Upper lobe of left lung (tissue), 6 donors: ENCODE results near the gene IMMP2L. TPM values are rescaled to one million over a fixed set of nuclear protein-coding genes. Genes with fewer than 3 reads are reported as not detected.

Source experiments
- ATAC-seq, 2 donors: fragments of 200-7000 bp; cut with Tn5 transposase; one replicate each; pipeline ENCODE4 v1.9.1; 2022; ENCODE audit warnings: mild to moderate bottlenecking in 2 of 2, moderate library complexity in 2 of 2; ENCODE audit not compliant: low FRiP score in 2 of 2
- DNase-seq, 2 donors: peaks; one replicate each; pipeline ENCODE4 v3.0.0-alpha.2; 2019 to 2020
- H3K27ac ChIP-seq, 4 donors: fragments of 200-600 bp; sonication (generic); one replicate each; pipeline ENCODE4 v1.5.1; 2016 to 2019
- H3K27me3 ChIP-seq, 4 donors: fragments of 200-600 bp; sonication (generic); one replicate each; pipeline ENCODE4 v1.5.1; 2017 to 2019
- H3K36me3 ChIP-seq, 4 donors: fragments of 200-600 bp; sonication (generic); one replicate each; pipeline ENCODE4 v1.5.1; 2016 to 2019
- H3K4me1 ChIP-seq, 4 donors: fragments of 200-600 bp; sonication (generic); one replicate each; pipeline ENCODE4 v1.5.1; 2018 to 2019
- H3K4me3 ChIP-seq, 4 donors: fragments of 200-600 bp; sonication (generic); one replicate each; pipeline ENCODE4 v1.5.1; 2017 to 2019; ENCODE audit warnings: mild to moderate bottlenecking in 2 of 4, moderate library complexity in 1 of 4
- H3K9me3 ChIP-seq, 4 donors: fragments of 200-600 bp; sonication (generic); one replicate each; pipeline ENCODE4 v1.5.1; 2018 to 2019
- CTCF ChIP-seq, 6 experiments: fragments of 450-650 bp in 4 of 6; fragments of 200-600 bp in 2 of 6; sonication (generic) in 2 of 6; IDR thresholded peaks; one replicate each; pipeline ENCODE4 v1.5.1; 2016 to 2019; ENCODE audit warnings: antibody characterized with exemption in 6 of 6
- EP300 ChIP-seq, 4 donors: sonication (generic); formaldehyde crosslinking; IDR thresholded peaks; one replicate each; pipeline ENCODE4 v1.5.1; 2017; ENCODE audit warnings: antibody characterized with exemption in 4 of 4, control low read depth in 2 of 4
- POLR2A ChIP-seq, 4 donors: fragments of 450-650 bp; IDR thresholded peaks; one replicate each; pipeline ENCODE4 v1.5.1; 2016 to 2017; ENCODE audit warnings: antibody characterized with exemption in 4 of 4, mild to moderate bottlenecking in 2 of 4
- POLR2AphosphoS5 ChIP-seq, 2 donors: sonication (generic); formaldehyde crosslinking; IDR thresholded peaks; one replicate each; pipeline ENCODE4 v1.5.1; 2017; ENCODE audit warnings: antibody characterized with exemption in 2 of 2
- WGBS, 2 donors: methylation state at CpG; one replicate each; pipeline ENCODE4 v1.1.5; 2017 to 2018; 5-methylcytosine and 5-hydroxymethylcytosine counted together
- total RNA-seq, 6 donors: library from RNA; depleted of rRNA in 4 of 6; stranded (reverse); fragments of >200 nt in 4 of 6; gene quantifications; one replicate each; pipeline versions ENCODE4 v1.1.0 to v1.2.1, GENCODE V29; 2016 to 2021
- donor health status: DM: no; HTN: no; CAD: no; lungs with moderate emphysema.
- donor health status: DM: no; HTN: yes; CAD: no; lungs with severe emphysema.

IMMP2L gene
- total RNA-seq, 6 donors from 2014 or later: 7.1 to 17.5 (median 11.3) TPM

- H3K36me3 ChIP-seq: no peaks in the 10 kb centered on the region
- 83 to 86% methylated on average over 2 of the region's 2 CpGs for WGBS, 2 donors
- H3K27ac ChIP-seq: no peak overlapping the region
- no peak overlapping the region for H3K4me3 ChIP-seq
- H3K27me3 ChIP-seq: no peaks in the 10 kb centered on the region
- TF ChIP-seq POLR2AphosphoS5 (IDR thresholded peaks at IDR 0.05) (no peak), POLR2A (IDR thresholded peaks at IDR 0.05) (no peak), EP300 (IDR thresholded peaks at IDR 0.05) (no peak), CTCF (IDR thresholded peaks at IDR 0.05) (no peak)
- ATAC-seq (no peak), DNase-seq (no peak)
- no peaks in the 10 kb centered on the region for H3K9me3 ChIP-seq
- no peaks in the 10 kb centered on the region for H3K4me1 ChIP-seq
Measured at GRCh38 chr7:110911632-110912031, 650.7 kb downstream of the IMMP2L start.

GRCh38 chr7:110909117-110909516 is 653.2 kb downstream of the IMMP2L start:
- H3K4me3 ChIP-seq: no peak overlapping the region
- no peak for ATAC-seq
- no peaks in the 10 kb centered on the region for H3K9me3 ChIP-seq
- TF ChIP-seq CTCF (IDR thresholded peaks at IDR 0.05): no peak
- no peak for TF ChIP-seq POLR2AphosphoS5 (IDR thresholded peaks at IDR 0.05)
- no peak for TF ChIP-seq POLR2A (IDR thresholded peaks at IDR 0.05)
- no peak for TF ChIP-seq EP300 (IDR thresholded peaks at IDR 0.05)
- no peaks in the 10 kb centered on the region for H3K4me1 ChIP-seq
- WGBS, 2 donors: 47 to 52% methylated on average over 3 of the region's 3 CpGs
- no peak overlapping the region for H3K27ac ChIP-seq
- H3K27me3 ChIP-seq: no peaks in the 10 kb centered on the region
- no peak for DNase-seq
- H3K36me3 ChIP-seq: no peaks in the 10 kb centered on the region

- no peaks in the 10 kb centered on the region for H3K27me3 ChIP-seq
- H3K4me1 ChIP-seq: no peaks in the 10 kb centered on the region
- no peak overlapping the region for H3K27ac ChIP-seq
- no peaks in the 10 kb centered on the region for H3K9me3 ChIP-seq
- no peaks in the 10 kb centered on the region for H3K36me3 ChIP-seq
- no peak for ATAC-seq
- no peak overlapping the region for H3K4me3 ChIP-seq
- no peak for DNase-seq
- no peak for TF ChIP-seq POLR2A (IDR thresholded peaks at IDR 0.05)
- TF ChIP-seq CTCF (IDR thresholded peaks at IDR 0.05): no peak
- TF ChIP-seq POLR2AphosphoS5 (IDR thresholded peaks at IDR 0.05): no peak
- no peak for TF ChIP-seq EP300 (IDR thresholded peaks at IDR 0.05)
- 80 to 87% methylated on average over 4 of the region's 4 CpGs for WGBS, 2 donors
Measured at GRCh38 chr7:110905773-110906566, 656.3 kb downstream of the IMMP2L start.

GRCh38 chr7:110898516-110898915 is 663.8 kb downstream of the IMMP2L start:
- no peak for TF ChIP-seq CTCF (IDR thresholded peaks at IDR 0.05)
- no peak for TF ChIP-seq EP300 (IDR thresholded peaks at IDR 0.05)
- no peak for TF ChIP-seq POLR2AphosphoS5 (IDR thresholded peaks at IDR 0.05)
- TF ChIP-seq POLR2A (IDR thresholded peaks at IDR 0.05): no peak
- no peak for DNase-seq
- H3K4me3 ChIP-seq: no peak overlapping the region
- H3K4me1 ChIP-seq: no peaks in the 10 kb centered on the region
- no peaks in the 10 kb centered on the region for H3K27me3 ChIP-seq
- H3K9me3 ChIP-seq: no peaks in the 10 kb centered on the region
- ATAC-seq: no peak
- H3K36me3 ChIP-seq: no peaks in the 10 kb centered on the region
- H3K27ac ChIP-seq: no peak overlapping the region

GRCh38 chr7:110897538-110897937 is 664.8 kb downstream of the IMMP2L start:
- Histone ChIP-seq H3K9me3 (no peaks in the 10 kb centered on the region), H3K4me1 (no peaks in the 10 kb centered on the region), H3K36me3 (no peaks in the 10 kb centered on the region), H3K4me3 (no peak overlapping the region), H3K27me3 (no peaks in the 10 kb centered on the region), H3K27ac (no peak overlapping the region)
- WGBS, 2 donors: 91 to 100% methylated on average over 1 of the region's 1 CpG
- ATAC-seq: no peak
- DNase-seq: no peak
- TF ChIP-seq EP300 (IDR thresholded peaks at IDR 0.05): no peak
- TF ChIP-seq POLR2AphosphoS5 (IDR thresholded peaks at IDR 0.05): no peak
- no peak for TF ChIP-seq POLR2A (IDR thresholded peaks at IDR 0.05)
- no peak for TF ChIP-seq CTCF (IDR thresholded peaks at IDR 0.05)
